Right lobe of liver (tissue), 4 donors: ENCODE results near the gene MICU2.

Source experiments
- POLR2A ChIP-seq: fragments of 450-650 bp; IDR thresholded peaks from one replicate; pipeline ENCODE4 v1.6.1; 2017; ENCODE audit warnings: antibody characterized with exemption, mild to moderate bottlenecking
- TF ChIP-seq, protein P1 (sequence below), 4 donors: fragments of 200-600 bp in 3 of 4; fragments of 450-650 bp in 1 of 4; IDR thresholded peaks; one replicate each; pipeline versions ENCODE4 v1.5.1 to v1.8.0; 2016 to 2022; ENCODE audit warnings: antibody characterized with exemption in 4 of 4, mild to moderate bottlenecking in 2 of 4
- donor health status: DM: no; HTN: no; CAD: no.
- donor health status: DM: no; HTN: no; CAD: no.
- donor health status: DM: no; HTN: yes; CAD: no.

DNA sequence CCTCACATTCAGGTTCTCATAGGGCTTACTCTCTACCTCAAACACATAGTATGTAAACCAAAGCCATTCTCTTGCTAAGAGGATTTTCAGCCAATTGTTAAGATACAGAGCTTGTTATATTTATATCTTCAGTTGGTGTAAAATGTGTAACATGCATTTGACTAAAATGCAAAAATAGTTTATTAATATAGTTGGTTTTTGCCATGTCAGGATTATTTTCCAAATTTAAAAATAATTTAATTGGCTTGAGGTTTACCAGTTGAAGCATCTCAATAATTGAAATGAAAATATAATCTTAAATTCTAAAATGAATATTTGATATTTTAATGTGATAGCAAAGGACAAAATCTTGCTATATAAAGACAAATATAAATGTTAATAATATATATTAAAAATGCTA lies 7.2 kb downstream of the MICU2 start:
- no peak for TF ChIP-seq POLR2A
- TF ChIP-seq, protein P1, sequence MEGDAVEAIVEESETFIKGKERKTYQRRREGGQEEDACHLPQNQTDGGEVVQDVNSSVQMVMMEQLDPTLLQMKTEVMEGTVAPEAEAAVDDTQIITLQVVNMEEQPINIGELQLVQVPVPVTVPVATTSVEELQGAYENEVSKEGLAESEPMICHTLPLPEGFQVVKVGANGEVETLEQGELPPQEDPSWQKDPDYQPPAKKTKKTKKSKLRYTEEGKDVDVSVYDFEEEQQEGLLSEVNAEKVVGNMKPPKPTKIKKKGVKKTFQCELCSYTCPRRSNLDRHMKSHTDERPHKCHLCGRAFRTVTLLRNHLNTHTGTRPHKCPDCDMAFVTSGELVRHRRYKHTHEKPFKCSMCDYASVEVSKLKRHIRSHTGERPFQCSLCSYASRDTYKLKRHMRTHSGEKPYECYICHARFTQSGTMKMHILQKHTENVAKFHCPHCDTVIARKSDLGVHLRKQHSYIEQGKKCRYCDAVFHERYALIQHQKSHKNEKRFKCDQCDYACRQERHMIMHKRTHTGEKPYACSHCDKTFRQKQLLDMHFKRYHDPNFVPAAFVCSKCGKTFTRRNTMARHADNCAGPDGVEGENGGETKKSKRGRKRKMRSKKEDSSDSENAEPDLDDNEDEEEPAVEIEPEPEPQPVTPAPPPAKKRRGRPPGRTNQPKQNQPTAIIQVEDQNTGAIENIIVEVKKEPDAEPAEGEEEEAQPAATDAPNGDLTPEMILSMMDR (IDR thresholded peaks at IDR 0.05) = no peak
